SW480 (cell line): ENCODE results near the gene RPAIN.

Source experiments
- DNase-seq: peaks from one replicate; pipeline ENCODE4 v3.0.0-alpha.2; 2016; ENCODE audit warnings: low spot score

Gene RPAIN, protein sequence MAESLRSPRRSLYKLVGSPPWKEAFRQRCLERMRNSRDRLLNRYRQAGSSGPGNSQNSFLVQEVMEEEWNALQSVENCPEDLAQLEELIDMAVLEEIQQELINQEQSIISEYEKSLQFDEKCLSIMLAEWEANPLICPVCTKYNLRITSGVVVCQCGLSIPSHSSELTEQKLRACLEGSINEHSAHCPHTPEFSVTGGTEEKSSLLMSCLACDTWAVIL

DNA sequence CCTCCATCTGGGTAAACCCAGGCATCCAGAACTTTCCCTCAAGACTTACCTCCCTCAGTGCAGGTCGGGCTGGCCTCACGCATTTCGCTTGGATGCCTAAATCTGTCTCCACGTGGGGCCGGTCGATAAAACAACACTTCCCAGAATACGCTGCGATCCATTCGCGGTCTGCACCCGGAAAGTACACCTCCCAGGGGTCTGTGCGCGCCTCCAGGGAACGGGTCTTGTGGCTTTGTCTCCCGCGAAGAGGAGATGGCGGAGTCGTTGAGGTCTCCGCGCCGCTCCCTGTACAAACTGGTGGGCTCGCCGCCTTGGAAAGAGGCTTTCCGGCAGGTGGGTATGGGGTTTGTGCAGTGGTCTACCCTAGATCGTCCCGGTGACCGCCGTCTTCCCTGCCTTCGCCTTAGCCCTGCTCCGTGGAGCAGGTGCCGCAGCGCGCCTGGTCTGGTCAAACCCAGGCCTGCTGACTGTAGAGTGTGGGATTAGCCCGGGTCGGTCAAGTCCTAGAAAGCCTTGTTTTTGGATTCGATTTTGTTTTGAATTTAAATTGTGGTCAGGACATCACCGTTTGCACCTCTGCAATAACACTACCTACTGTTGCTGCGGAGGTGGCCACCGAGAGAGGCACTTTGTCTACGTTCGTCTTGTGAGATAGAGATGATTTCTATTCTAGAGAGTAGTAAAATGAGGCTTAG lies at the start of gene RPAIN:
TSS of gene RPAIN (plus strand) at position 224 of the 695 bp plus-strand sequence. CDS start at position 253, 29 bp downstream.
- peak; percentile 87 for DNase-seq

GRCh38 chr17:5370411-5370810 lies 49.6 kb upstream of the RPAIN start:
- DNase-seq = no peak

- DNase-seq = no peak
These were observed 46.9 kb upstream of the RPAIN start for GRCh38 chr17:5373112-5373511.

DNA sequence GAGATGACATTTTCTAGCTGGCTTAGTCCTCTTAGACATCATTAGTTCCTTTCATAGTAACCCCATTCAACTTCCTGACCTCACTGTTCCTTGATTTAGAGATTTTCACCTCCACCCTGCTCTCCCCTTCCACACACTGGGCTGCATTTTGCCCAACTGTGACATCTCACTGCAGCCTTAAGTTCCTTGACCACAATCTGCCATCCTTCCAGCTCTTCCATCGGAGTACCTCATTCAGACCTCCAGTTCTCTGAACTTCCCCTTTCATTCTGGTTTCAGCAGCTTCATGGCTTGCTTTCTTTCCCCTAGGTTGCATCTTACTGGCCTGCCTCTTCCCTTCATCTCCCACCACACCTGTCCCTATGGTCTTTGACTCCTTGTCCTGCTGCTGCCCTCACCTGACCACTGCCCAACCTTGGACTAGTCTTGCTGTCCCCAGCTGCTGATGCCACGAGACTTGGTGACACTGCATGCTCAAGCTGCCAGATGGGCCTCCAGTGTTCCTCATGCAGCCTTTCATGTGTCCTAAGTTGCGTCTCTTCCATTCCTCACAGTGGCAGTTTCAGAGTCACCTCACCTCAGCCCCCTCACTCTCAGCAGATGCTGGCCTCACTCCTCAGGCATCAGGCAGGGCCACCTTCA lies 41.3 kb upstream of the RPAIN start:
- no peak for DNase-seq

DNA sequence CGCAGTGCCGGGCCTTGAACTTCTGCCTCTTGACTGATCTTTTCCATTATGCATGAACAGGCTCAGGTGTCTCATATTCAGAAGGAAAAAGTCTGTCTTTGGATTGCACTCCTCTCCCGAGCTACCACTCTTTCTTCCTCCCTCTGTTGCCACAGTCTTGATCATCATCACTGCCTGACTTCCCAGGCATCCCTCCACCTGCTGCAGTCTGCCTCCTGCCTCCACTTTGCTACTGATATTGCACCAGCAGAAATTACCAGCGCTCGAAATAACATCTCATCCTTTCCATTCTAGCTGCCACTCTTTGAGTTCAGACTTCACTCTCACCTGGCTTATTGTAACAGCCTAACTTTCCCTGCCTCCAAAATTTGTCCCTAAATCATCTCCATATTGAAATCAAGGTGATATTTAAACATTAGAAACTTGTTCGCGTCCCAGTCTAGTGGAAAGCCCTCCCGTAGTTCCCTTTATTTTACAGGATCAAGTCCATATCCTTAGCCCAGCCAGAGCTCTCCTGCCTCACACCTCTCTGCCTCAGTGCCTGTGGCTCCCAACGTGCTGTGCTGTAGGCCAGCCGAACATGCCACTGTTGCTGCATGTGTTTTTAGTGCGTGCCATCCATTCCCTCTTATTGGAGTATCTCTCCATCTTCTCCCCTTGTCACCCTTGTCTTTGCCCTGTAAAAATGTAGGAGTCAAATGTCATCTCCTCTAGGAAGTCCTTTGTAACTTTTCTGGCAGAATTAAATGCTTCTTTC lies 40.5 kb upstream of the RPAIN start:
- DNase-seq = no peak

DNA sequence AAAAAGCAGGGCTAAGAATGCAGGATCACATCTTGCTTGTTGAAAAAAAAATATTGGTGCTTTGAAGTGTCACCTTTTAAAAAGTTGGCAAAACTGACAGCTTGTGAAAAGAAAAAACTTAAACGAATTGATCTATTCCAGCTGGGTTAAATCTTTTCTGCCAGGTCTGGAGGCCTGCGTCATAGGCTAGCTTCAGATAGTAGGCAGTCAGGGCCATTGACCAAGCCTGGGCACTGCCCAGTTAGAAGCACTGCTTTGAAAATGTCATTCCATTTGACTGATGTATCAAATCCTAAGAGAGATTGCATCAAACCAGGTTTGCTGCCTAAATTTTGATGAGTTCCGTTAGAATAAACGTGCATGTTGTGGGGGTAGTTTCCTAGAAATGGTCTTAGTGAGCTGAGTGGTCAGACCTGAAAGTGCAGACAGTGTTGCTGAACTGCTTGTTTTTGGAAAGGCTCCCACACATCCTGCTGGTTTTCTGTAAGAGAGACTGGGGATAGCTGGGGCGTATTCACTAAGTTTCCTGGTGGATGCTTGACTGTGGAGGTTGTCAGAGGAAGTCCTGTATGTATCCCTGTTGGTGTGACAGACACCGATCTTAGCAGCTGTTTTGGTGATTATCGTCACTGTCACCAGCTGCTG lies 39.4 kb upstream of the RPAIN start:
- no peak for DNase-seq

DNA sequence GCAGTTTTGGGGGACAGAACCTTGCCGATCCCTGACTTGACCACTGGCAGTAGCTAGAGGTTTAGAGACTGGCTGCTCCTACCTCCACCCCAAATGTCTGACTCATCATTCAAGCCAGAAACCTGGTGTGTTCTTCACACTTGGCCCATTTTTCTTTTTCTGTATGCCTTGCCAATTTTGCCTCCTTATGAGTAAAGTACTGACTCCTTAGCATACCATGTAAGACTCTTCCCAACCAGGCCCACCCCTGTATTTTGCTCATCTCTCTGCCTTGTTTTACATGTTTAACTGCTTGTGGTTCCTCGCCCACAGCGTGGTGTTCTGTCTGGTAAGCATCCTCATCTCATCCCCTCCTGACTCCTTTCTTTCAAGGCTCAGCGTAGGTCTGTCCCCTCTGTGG lies 38.4 kb upstream of the RPAIN start:
- no peak for DNase-seq

DNA sequence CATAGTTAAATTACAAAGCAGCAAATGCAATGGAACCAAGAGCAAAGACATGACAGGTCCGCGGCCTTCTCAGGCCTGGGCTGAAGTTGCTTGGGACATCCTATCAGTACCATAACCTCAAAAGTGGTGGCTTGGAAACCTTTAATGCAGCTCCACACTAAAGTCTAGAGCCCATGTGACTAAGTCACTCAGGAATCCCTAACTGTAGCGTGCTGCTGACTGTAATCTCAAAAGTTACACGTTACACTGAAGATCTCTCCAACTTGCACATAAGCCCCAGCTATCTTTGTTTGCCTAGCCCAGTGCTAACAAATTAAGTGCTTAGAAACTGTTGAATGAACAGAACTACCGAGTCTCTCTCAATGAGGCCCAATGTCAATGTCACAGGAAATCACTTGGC lies 28.3 kb upstream of the RPAIN start:
- no peak for DNase-seq

DNA sequence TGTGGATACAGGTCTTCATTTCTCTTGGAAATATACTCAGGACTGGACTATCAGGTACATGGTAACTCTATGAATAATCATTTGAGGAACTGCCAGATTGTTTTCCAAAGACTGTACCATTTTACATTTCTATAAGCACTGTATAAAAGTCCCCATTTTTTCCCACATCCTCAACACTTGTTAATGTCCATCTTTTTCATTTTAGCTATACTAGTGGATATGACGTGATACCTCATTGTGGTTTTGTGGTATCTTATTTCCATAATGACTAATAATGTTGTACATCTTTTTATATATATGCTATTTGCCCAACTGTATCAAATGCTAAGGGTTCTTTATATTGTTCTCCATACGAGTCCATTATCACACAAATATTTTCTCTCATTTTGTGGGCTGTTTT lies 23.4 kb upstream of the RPAIN start:
- DNase-seq = no peak

- no peak for DNase-seq
These were observed 20.2 kb upstream of the RPAIN start for GRCh38 chr17:5399767-5400166.

GRCh38 chr17:5405400-5405799 lies 14.6 kb upstream of the RPAIN start:
- no peak for DNase-seq

DNA sequence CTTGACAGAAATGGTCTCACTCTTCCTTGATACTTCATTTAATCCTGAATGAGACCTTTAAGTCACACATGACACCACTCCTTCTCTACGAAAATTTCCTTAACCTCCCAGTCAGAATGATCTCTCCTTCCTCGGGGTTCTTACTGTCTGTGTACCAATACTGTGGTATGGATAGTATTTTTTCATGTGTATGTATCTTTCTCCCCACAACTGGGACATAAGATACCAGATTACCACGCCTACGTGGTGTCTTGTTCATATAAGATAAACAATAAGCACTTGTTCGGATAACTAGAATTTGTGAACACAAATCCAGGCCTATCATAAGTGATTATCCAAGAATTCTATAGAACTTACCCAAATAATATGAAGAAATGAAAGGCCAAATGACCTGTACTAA lies 11.8 kb upstream of the RPAIN start:
- no peak for DNase-seq

DNA sequence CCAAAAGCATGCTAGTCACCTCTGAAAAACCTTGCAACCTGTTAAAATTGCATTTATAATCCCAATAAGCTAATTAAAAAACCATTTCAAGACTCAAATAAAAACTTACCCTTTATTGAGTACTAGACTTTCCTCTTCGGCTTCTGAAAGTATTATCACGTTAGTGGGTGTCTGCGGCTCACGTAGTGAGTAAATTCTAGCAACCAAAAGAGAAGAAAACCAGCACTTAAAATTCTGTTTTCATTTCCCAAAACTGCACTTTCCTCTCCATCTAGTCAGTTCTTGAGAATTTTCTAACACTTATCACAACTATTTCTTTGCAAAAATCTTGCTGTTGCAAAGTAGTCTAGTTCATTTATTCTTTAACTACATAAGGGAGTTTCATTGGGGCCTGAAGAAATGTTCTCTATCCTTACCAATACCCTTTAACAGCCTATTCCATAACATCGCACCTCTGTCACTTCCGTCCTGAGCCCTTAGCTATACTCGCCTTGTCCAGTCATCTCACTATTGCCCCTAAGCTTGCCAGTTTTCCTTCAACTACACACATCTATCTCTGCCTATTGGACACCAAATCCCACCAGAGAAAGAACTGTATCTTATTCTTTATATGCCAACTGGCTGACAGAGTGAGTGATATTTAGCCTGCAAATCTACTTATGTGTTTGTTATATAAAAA lies 9.2 kb upstream of the RPAIN start:
- no peak for DNase-seq

GRCh38 chr17:5413682-5414081 lies 6.3 kb upstream of the RPAIN start:
- DNase-seq = peak; percentile 80

- DNase-seq = peak; percentile 21
These were observed 3.1 kb upstream of the RPAIN start for GRCh38 chr17:5416901-5417300.

DNA sequence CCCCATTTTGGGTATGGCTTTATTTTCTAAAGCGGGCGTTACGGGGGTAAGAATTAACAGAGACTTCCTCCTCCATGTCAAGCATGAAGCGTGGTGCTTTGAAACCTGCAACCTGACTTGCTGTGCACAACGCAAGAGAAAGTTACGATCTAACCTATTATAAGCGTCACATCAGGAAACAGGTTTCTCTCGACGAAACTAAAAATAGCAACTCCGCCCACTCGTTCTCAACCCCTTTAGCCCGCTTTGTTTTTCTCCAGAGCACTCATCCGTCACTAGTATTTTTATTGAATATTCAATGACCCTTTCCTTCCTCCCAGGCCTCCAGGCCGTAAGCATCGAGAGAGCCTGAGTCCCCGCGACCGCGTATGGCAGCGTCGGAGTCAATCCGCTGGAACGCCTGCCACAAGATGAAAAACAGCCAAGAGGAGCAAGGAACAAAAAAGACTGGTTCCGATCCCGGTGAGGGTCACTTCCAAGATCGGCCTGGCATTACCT lies 1.1 kb upstream of the RPAIN start:
- peak; percentile 74 for DNase-seq

- DNase-seq = peak; percentile 98
These were observed 525 bp upstream of the RPAIN start, which contains the start of gene NUP88 for GRCh38 chr17:5419356-5419958. Gene NUP88, minus strand, starts transcription at chr17:5419662. Its CDS starts 12 bp downstream, at chr17:5419650.

- peak; percentile 37 for DNase-seq
These were observed 2.5 kb downstream of the RPAIN start for GRCh38 chr17:5422505-5422904.

DNA sequence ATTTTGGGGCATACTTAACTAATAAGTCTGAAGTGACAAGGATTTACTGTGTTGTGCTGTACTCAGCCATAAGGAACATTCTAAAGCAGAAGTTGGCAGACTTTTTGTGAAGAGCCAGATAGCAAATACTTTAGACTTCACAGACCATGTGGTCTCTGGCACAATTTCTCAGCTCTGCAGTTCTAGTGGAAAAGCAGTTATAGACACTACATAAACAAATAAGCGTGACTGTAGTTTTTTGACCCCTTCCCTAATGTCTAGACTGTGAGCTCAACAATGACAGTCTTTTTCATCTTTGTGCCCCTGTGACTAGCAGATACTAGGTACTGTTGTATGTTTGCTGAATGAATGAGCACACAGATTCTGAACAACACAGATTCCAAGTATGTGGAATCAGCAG lies 4.9 kb downstream of the RPAIN start:
- DNase-seq = no peak

DNA sequence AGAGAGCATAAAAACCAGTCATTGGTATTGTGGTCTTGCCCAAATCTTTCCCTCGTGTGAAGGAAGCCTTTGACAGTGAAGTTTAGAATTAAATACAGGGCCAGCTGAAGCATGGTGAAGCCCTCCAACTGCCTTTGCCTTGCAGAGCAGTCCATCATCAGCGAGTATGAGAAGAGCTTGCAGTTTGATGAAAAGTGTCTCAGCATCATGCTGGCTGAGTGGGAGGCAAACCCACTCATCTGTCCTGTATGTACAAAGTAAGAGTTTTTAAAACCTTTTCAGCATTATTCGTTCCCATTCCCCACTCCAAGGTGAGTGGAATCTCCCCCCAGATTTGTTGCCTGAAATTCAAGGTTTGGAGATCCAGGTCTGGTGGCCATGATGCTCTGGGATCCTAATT lies 5.8 kb downstream of the RPAIN start:
- no peak for DNase-seq
